Measurements from ENCODE around the gene FPR2. TPM values are rescaled to one million over a fixed set of nuclear protein-coding genes. Genes with fewer than 3 reads are reported as not detected.

FPR2 gene
- total and polyA plus RNA-seq, 2 donors (not counting 3 experiments of a cell fraction or from before 2014, with no cell fraction given), result not detected

DNA sequence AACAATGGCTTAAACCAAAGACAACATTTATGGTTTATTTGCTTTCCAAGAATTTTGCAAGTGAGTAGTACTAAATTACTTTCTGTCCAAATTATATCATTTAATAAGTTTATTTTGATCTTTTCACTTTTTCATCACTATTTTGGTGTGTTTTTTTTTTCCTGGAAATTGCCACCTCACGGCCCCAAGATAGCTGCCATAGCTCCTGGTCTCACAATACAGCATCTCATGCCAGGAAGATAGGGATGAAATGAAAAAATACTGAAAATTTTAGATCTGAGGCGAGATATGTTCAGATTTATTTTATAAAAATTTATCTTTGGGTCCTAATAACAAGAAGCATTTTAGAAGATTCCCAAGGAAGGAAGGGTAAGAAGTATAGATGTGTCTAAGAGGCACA, 27.0 kb downstream of the FPR2 start:
- no peaks in the 10 kb centered on the region for H3K9me1 ChIP-seq (replicated peaks; ENCODE audit: control insufficient read depth, extremely low read depth, insufficient read depth, low read length)
- H3K4me2 ChIP-seq (ENCODE audit: insufficient read depth, low read length), result no peak overlapping the region
- ChIA-PET POLR2A (no interaction called here), CTCF (no interaction called here)
- FAIRE-seq, result no peak
- intact Hi-C loops (cut with micrococcal nuclease) (no loop called here), dilution Hi-C loops (cut with MboI; ENCODE audit: extremely low pct_ligation_motif_present, low sequenced_read_pairs) (no loop called here)
- no peaks in the 10 kb centered on the region for H4K20me1 ChIP-seq (replicated peaks; ENCODE audit: control insufficient read depth, extremely low read depth, insufficient read depth, low read length)
- H3K4me3 ChIP-seq (replicated peaks in 1 of 3; ENCODE audit: insufficient read depth in 1 of 3, low read depth in 1 of 3, low read length in 3 of 3), result no peak overlapping the region
- no peak overlapping the region for H3K27ac ChIP-seq (ENCODE audit: insufficient read depth, low read depth, low read length)
- no peaks in the 10 kb centered on the region for H3K27me3 ChIP-seq (ENCODE audit: control insufficient read depth in 2 of 2, insufficient read depth in 2 of 2, low read length in 2 of 2)
- no peak overlapping the region for H3K9ac ChIP-seq (replicated peaks; ENCODE audit: extremely low read depth, insufficient read depth, low read length)
- H3K4me1 ChIP-seq (ENCODE audit: control insufficient read depth, extremely low read depth, insufficient read depth, low read length), result no peaks in the 10 kb centered on the region
- TF ChIP-seq GATA2 (IDR thresholded peaks at IDR 0.05; ENCODE audit: insufficient read depth, insufficient read length, low read depth, low read length) (no peak), JUN (IDR thresholded peaks at IDR 0.05; ENCODE audit: borderline replicate concordance, insufficient read depth, insufficient read length, low read depth) (no peak), FOS (IDR thresholded peaks at IDR 0.05; ENCODE audit: borderline replicate concordance, insufficient read depth, low read length) (no peak), POLR2A (IDR thresholded peaks at IDR 0.05; ENCODE audit: low read depth, low read length) (no peak), EZH2 (IDR thresholded peaks at IDR 0.05; ENCODE audit: borderline replicate concordance, low read depth, low read length, severe bottlenecking) (no peak), MYC (IDR thresholded peaks at IDR 0.05; ENCODE audit: low read depth, low read length) (no peak), POLR2AphosphoS5 (IDR thresholded peaks at IDR 0.05; ENCODE audit: insufficient read depth, low read depth, low read length) (no peak)
- TF ChIP-seq, protein P1, sequence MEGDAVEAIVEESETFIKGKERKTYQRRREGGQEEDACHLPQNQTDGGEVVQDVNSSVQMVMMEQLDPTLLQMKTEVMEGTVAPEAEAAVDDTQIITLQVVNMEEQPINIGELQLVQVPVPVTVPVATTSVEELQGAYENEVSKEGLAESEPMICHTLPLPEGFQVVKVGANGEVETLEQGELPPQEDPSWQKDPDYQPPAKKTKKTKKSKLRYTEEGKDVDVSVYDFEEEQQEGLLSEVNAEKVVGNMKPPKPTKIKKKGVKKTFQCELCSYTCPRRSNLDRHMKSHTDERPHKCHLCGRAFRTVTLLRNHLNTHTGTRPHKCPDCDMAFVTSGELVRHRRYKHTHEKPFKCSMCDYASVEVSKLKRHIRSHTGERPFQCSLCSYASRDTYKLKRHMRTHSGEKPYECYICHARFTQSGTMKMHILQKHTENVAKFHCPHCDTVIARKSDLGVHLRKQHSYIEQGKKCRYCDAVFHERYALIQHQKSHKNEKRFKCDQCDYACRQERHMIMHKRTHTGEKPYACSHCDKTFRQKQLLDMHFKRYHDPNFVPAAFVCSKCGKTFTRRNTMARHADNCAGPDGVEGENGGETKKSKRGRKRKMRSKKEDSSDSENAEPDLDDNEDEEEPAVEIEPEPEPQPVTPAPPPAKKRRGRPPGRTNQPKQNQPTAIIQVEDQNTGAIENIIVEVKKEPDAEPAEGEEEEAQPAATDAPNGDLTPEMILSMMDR (IDR thresholded peaks at IDR 0.05; ENCODE audit: extremely low read depth in 1 of 2, insufficient read depth in 1 of 2, low read depth in 1 of 2, low read length in 2 of 2), result no peak
- TF ChIP-seq, protein P2, sequence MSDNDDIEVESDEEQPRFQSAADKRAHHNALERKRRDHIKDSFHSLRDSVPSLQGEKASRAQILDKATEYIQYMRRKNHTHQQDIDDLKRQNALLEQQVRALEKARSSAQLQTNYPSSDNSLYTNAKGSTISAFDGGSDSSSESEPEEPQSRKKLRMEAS (IDR thresholded peaks at IDR 0.05; ENCODE audit: insufficient read depth, insufficient read length), result no peak
- BruUV-seq (replicated peaks), result no TSS peak
- no peaks in the 10 kb centered on the region for H3K36me3 ChIP-seq (ENCODE audit: control insufficient read depth in 2 of 2, extremely low read depth in 1 of 2, insufficient read depth in 2 of 2, low read length in 2 of 2)
- H3K9me3 ChIP-seq (replicated peaks; ENCODE audit: control insufficient read depth, insufficient read depth, low read length), result peaks cover 2% of the 10 kb centered on the region
- H3K79me2 ChIP-seq (ENCODE audit: control insufficient read depth, insufficient read depth, low read length), result no peaks in the 10 kb centered on the region
- no peak for DNase-seq (ENCODE audit: low read depth, low spot score)
- H2AFZ ChIP-seq (ENCODE audit: low read depth, low read length), result no peak overlapping the region

Measured in endothelial cell of umbilical vein (primary cell).